ENCODE data around the gene PARP3.

GRCh38 chr3:51928438-51928837 is 13.7 kb upstream of the PARP3 start:
- no peak for TF ChIP-seq JUN (IDR thresholded peaks at IDR 0.05)
- TF ChIP-seq CTCF (IDR thresholded peaks at IDR 0.05) = no peak
- no peak for TF ChIP-seq REST (IDR thresholded peaks at IDR 0.05)

Measured in A549 (cell line).